ENCODE results near the gene ANKH.

GRCh38 chr5:14675865-14676300 is 195.7 kb downstream of the ANKH start:
- TF ChIP-seq PATZ1 (CRISPR knock-in tag; IDR thresholded peaks at IDR 0.05; ENCODE audit: borderline replicate concordance) = no peak
- no peak for TF ChIP-seq BACH2 (CRISPR knock-in tag; IDR thresholded peaks at IDR 0.05; ENCODE audit: borderline replicate concordance)

Measured in SK-N-SH treated with all-trans-retinoic acid at 6 μM for 48 hours (cell line).